Measurements from ENCODE around the gene CLCF1. TPM values are rescaled to one million over a fixed set of nuclear protein-coding genes. Genes with fewer than 3 reads are reported as not detected.

CLCF1 gene
- not detected for total RNA-seq

GRCh38 chr11:67372993-67373647, at the start of gene CLCF1:
TSS of gene CLCF1 (minus strand) at chr11:67373598. CDS start at chr11:67373539, 59 bp downstream.
- Mint-ChIP-seq H3K4me1 (ENCODE audit: low read depth) (peaks cover 23% of the 10 kb centered on the region), H3K27me3 (ENCODE audit: low read depth) (peaks cover 28% of the 10 kb centered on the region), H3K27ac (no peak within 1 kb of the TSS), H3K36me3 (ENCODE audit: low read depth) (no peaks in the 10 kb centered on the region), H3K4me3 (peak within 1 kb of the TSS; percentile 73), H3K9me3 (no peaks in the 10 kb centered on the region)
- intact Hi-C loops (cut with micrococcal nuclease), result no loop called here
- CTCF ChIA-PET, result interaction anchor here (0.8 to 19.4 kb wide), 6 partner anchors 8 to 111 kb away, joined by 3 to 636 read pairs (median 7); partner anchors contain the start of gene POLD4
- peak; percentile 36 for DNase-seq

GRCh38 chr11:67422891-67423290, 49.5 kb upstream of the CLCF1 start:
- no peak overlapping the region for H3K4me3 Mint-ChIP-seq

GRCh38 chr11:67421430-67422031, 48.1 kb upstream of the CLCF1 start:
- H3K4me1 Mint-ChIP-seq (ENCODE audit: low read depth), result peaks cover 39% of the 10 kb centered on the region
- CTCF ChIA-PET, result interaction anchor here (4.7 kb wide), 1 partner anchor 19 kb away, joined by 28 read pairs; the partner anchor contains the start of genes PPP1CA and TBC1D10C
- intact Hi-C loops (cut with micrococcal nuclease), result loop anchor here (1.0 to 2.0 kb wide), 2 partner anchors 17 to 19 kb away; no protein-coding TSS in a partner anchor

More at GRCh38 chr11:67422891-67423290, 49.5 kb upstream of the CLCF1 start:
- DNase-seq, result no peak
- CTCF ChIA-PET, result no interaction called here
- H3K36me3 Mint-ChIP-seq (ENCODE audit: low read depth), result no peaks in the 10 kb centered on the region
- no peaks in the 10 kb centered on the region for H3K27me3 Mint-ChIP-seq (ENCODE audit: low read depth)
- intact Hi-C loops (cut with micrococcal nuclease), result no loop called here
- H3K27ac Mint-ChIP-seq, result no peak overlapping the region
- no peaks in the 10 kb centered on the region for H3K9me3 Mint-ChIP-seq
- H3K4me1 Mint-ChIP-seq (ENCODE audit: low read depth), result peaks cover 36% of the 10 kb centered on the region

GRCh38 chr11:67420646-67421429, 47.4 kb upstream of the CLCF1 start:
- DNase-seq, result peak; percentile 97
- CTCF ChIA-PET, result interaction anchor here (0.9 to 4.7 kb wide), 4 partner anchors 12 to 69 kb away, joined by 3 to 28 read pairs (median 4); partner anchors contain the start of genes PPP1CA and TBC1D10C
- Mint-ChIP-seq H3K36me3 (ENCODE audit: low read depth) (no peaks in the 10 kb centered on the region), H3K4me3 (peak overlapping the region; percentile 77), H3K4me1 (ENCODE audit: low read depth) (peaks cover 46% of the 10 kb centered on the region), H3K9me3 (no peaks in the 10 kb centered on the region), H3K27ac (peak overlapping the region; percentile 50), H3K27me3 (ENCODE audit: low read depth) (no peaks in the 10 kb centered on the region)
- intact Hi-C loops (cut with micrococcal nuclease), result loop anchor here (1.0 to 2.0 kb wide), 2 partner anchors 18 to 19 kb away; no protein-coding TSS in a partner anchor

More at GRCh38 chr11:67421430-67422031, 48.1 kb upstream of the CLCF1 start:
- Mint-ChIP-seq H3K36me3 (ENCODE audit: low read depth) (no peaks in the 10 kb centered on the region), H3K27ac (peak overlapping the region; percentile 50), H3K9me3 (no peaks in the 10 kb centered on the region), H3K4me3 (peak overlapping the region; percentile 60), H3K27me3 (ENCODE audit: low read depth) (no peaks in the 10 kb centered on the region)
- no peak for DNase-seq

- no peak for DNase-seq
- CTCF ChIA-PET, result interaction anchor here (0.9 to 4.7 kb wide), 4 partner anchors 11 to 69 kb away, joined by 3 to 28 read pairs (median 4); partner anchors contain the start of genes PPP1CA and TBC1D10C
- no peaks in the 10 kb centered on the region for H3K27me3 Mint-ChIP-seq (ENCODE audit: low read depth)
- no peaks in the 10 kb centered on the region for H3K9me3 Mint-ChIP-seq
- H3K4me1 Mint-ChIP-seq (ENCODE audit: low read depth), result peaks cover 47% of the 10 kb centered on the region
- no peaks in the 10 kb centered on the region for H3K36me3 Mint-ChIP-seq (ENCODE audit: low read depth)
- intact Hi-C loops (cut with micrococcal nuclease), result loop anchor here (2.0 kb wide), 1 partner anchor 19 kb away; no protein-coding TSS in a partner anchor
- peak overlapping the region; percentile 77 for H3K4me3 Mint-ChIP-seq
- peak overlapping the region; percentile 76 for H3K27ac Mint-ChIP-seq
Observed at GRCh38 chr11:67420147-67420645, 46.8 kb upstream of the CLCF1 start.

- Mint-ChIP-seq H3K4me3 (peak overlapping the region; percentile 77), H3K27me3 (ENCODE audit: low read depth) (no peaks in the 10 kb centered on the region), H3K36me3 (ENCODE audit: low read depth) (no peaks in the 10 kb centered on the region), H3K27ac (peak overlapping the region; percentile 68), H3K4me1 (ENCODE audit: low read depth) (peaks cover 51% of the 10 kb centered on the region), H3K9me3 (no peaks in the 10 kb centered on the region)
- CTCF ChIA-PET, result interaction anchor here (0.9 to 4.7 kb wide), 5 partner anchors 10 to 68 kb away, joined by 3 to 28 read pairs (median 3); partner anchors contain the start of genes PPP1CA, PTPRCAP and TBC1D10C
- intact Hi-C loops (cut with micrococcal nuclease), result loop anchor here (2.0 kb wide), 1 partner anchor 19 kb away; no protein-coding TSS in a partner anchor
- DNase-seq, result no peak
Observed at GRCh38 chr11:67419325-67420049, 46.1 kb upstream of the CLCF1 start.

GRCh38 chr11:67418476-67419281, 45.3 kb upstream of the CLCF1 start:
- H3K27me3 Mint-ChIP-seq (ENCODE audit: low read depth), result no peaks in the 10 kb centered on the region
- DNase-seq, result no peak
- peak overlapping the region; percentile 53 for H3K4me3 Mint-ChIP-seq
- peak overlapping the region; percentile 46 for H3K27ac Mint-ChIP-seq
- intact Hi-C loops (cut with micrococcal nuclease), result no loop called here
- peaks cover 51% of the 10 kb centered on the region for H3K4me1 Mint-ChIP-seq (ENCODE audit: low read depth)
- H3K36me3 Mint-ChIP-seq (ENCODE audit: low read depth), result no peaks in the 10 kb centered on the region
- H3K9me3 Mint-ChIP-seq, result no peaks in the 10 kb centered on the region
- CTCF ChIA-PET, result interaction anchor here (0.9 to 4.7 kb wide), 3 partner anchors 16 to 73 kb away, joined by 3 to 28 read pairs (median 3); partner anchors contain the start of genes PPP1CA, PTPRCAP and TBC1D10C

GRCh38 chr11:67417425-67417824, 44.0 kb upstream of the CLCF1 start:
- Mint-ChIP-seq H3K27ac (no peak overlapping the region), H3K9me3 (no peaks in the 10 kb centered on the region), H3K4me1 (ENCODE audit: low read depth) (peaks cover 58% of the 10 kb centered on the region), H3K27me3 (ENCODE audit: low read depth) (no peaks in the 10 kb centered on the region), H3K36me3 (ENCODE audit: low read depth) (no peaks in the 10 kb centered on the region), H3K4me3 (no peak overlapping the region)
- DNase-seq, result no peak
- CTCF ChIA-PET, result interaction anchor here (4.7 kb wide), 1 partner anchor 14 kb away, joined by 28 read pairs; the partner anchor contains the start of genes PPP1CA and TBC1D10C
- intact Hi-C loops (cut with micrococcal nuclease), result loop anchor here (1.0 kb wide), 1 partner anchor 8 kb away; no protein-coding TSS in a partner anchor

GRCh38 chr11:67416416-67417335, 43.3 kb upstream of the CLCF1 start:
- H3K4me3 Mint-ChIP-seq, result peak overlapping the region; percentile 52
- peaks cover 65% of the 10 kb centered on the region for H3K4me1 Mint-ChIP-seq (ENCODE audit: low read depth)
- DNase-seq, result peak; percentile 76
- H3K36me3 Mint-ChIP-seq (ENCODE audit: low read depth), result no peaks in the 10 kb centered on the region
- intact Hi-C loops (cut with micrococcal nuclease), result loop anchor here (1.0 kb wide), 1 partner anchor 7 kb away; no protein-coding TSS in a partner anchor
- H3K9me3 Mint-ChIP-seq, result no peaks in the 10 kb centered on the region
- H3K27ac Mint-ChIP-seq, result peak overlapping the region; percentile 68
- H3K27me3 Mint-ChIP-seq (ENCODE audit: low read depth), result no peaks in the 10 kb centered on the region
- CTCF ChIA-PET, result interaction anchor here (4.7 kb wide), 1 partner anchor 14 kb away, joined by 28 read pairs; the partner anchor contains the start of genes PPP1CA and TBC1D10C
